A549 treated with AZD9567 at 1 μM for 4 hours (cell line): ENCODE data around the gene KCNK6. TPM values are rescaled to one million over a fixed set of nuclear protein-coding genes. Genes with fewer than 3 reads are reported as not detected.

ENCODE experiments used
- total RNA-seq: library from RNA; stranded (reverse); fragments of 200-300 nt; extraction: Qiagen RNA extraction; gene quantifications from 5 replicates; pipeline ENCODE4 v1.2.3, GENCODE V29; 2022; ENCODE audit not compliant: insufficient read depth

Gene KCNK6
- total RNA-seq: 4.3 to 7.1 TPM (median 4.7 TPM) in 5 replicates

GRCh38 chr19:38319421-38320258 lies at the start of gene KCNK6:
TSS of gene KCNK6 (plus strand) at chr19:38319845. CDS start at chr19:38319951, 106 bp downstream.

GRCh38 chr19:38303517-38304351 lies 15.9 kb upstream of the KCNK6 start, which contains the start of gene C19orf33:
TSS of gene C19orf33 (plus strand) at chr19:38304251. CDS start at chr19:38304262, 11 bp downstream.

GRCh38 chr19:38315657-38316476 lies 3.8 kb upstream of the KCNK6 start, which contains the start of gene YIF1B:
TSS of gene YIF1B (minus strand) at chr19:38315947. CDS start at chr19:38315917, 30 bp downstream.

GRCh38 chr19:38374332-38375097 lies 54.9 kb downstream of the KCNK6 start, which contains the start of gene PSMD8:
TSS of gene PSMD8 (plus strand) at chr19:38374571. CDS start at chr19:38374602, 31 bp downstream.

Other genes starting within 250 kb of the KCNK6 start
- 3.9 to 5.4 TPM (median 4.7 TPM) in 5 replicates for gene DPF1, start 95.6 kb upstream of the KCNK6 start, total RNA-seq
- gene PPP1R14A, start 63.5 kb upstream of the KCNK6 start, total RNA-seq: 54.7 to 110 TPM (median 98.3 TPM) in 5 replicates
- 239 to 344 TPM (median 322 TPM) in 5 replicates for gene SPINT2, start 55.3 kb upstream of the KCNK6 start, total RNA-seq
- 638 to 747 TPM (median 679 TPM) in 5 replicates for gene C19orf33, start 15.6 kb upstream of the KCNK6 start, total RNA-seq
- 106 to 136 TPM (median 132 TPM) in 5 replicates for gene YIF1B, start 3.9 kb upstream of the KCNK6 start, total RNA-seq
- 1.2 to 1.6 TPM (median 1.4 TPM) in 4 of 5 replicates, not detected in the other for gene CATSPERG, start 16.0 kb downstream of the KCNK6 start, total RNA-seq
- gene PSMD8, start 54.7 kb downstream of the KCNK6 start, total RNA-seq: 473 to 538 TPM (median 504 TPM) in 5 replicates
- 0.30 to 0.63 TPM (median 0.43 TPM) in 4 of 5 replicates, not detected in the other for gene GGN, start 68.2 kb downstream of the KCNK6 start, total RNA-seq
- 0.53 to 3.0 TPM (median 2.5 TPM) in 5 replicates for gene SPRED3, start 68.9 kb downstream of the KCNK6 start, total RNA-seq
- gene FAM98C, start 83.2 kb downstream of the KCNK6 start, total RNA-seq: 4.7 to 26.7 TPM (median 24.0 TPM) in 5 replicates
- 0.03 to 0.17 TPM (median 0.11 TPM) in 4 of 5 replicates, not detected in the other for gene RASGRP4, start 106.4 kb downstream of the KCNK6 start, total RNA-seq
- gene RYR1, start 113.8 kb downstream of the KCNK6 start, total RNA-seq: 2.8 to 6.2 TPM (median 5.2 TPM) in 5 replicates